ENCODE results near the gene RPH3AL.
"Not testable (repeated sequence)": the region's sequence is repeated elsewhere in the genome, so short reads cannot be mapped to it uniquely, and the experiment has no call there.

RPH3AL gene

DNA sequence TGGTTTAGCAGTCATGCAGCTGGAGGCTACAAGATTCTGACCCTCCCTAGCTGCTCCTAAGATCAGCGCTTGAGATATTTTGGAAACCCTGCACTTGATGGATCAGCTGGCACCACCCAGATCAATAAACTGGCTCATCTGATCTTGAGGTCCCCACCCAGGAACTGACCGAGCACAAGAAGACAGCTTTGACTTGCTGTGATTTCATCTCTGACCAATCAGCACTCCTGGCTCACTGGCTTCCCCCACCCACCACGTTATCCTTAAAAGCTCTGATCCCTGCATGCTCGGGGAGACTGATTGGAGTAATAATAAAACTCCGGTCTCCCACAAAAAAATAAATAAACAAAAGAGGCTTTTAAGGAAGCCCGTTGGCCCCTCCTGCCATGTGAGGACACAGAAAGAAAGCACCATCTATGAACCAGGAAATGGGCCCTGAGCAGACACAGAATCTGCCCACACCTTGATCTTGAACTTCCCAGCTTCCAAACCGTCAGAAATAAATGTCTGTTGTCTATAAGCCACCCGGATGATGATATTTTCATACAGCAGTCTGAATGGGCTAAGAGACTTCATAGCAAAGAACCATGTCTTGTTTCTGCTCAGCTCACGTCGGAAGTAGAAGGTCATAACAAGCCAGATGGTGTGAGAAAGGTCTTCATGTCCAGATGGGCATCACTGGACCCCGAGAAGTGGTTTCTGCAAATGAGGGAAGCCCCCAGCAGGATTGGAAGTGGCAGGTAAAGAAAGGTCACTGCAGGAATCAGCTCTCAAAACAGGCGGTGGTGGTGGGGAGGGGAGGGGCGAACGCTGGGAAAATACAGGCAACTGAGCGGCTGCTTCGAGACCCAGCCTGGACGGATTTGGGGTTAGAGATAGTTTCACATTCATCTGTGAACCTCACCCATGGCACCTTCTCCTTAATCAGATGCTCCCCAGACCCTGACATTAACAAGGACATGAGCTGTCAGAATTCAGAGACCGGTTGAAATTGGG lies 19.8 kb upstream of the RPH3AL start:
- TF ChIP-seq, protein P1, sequence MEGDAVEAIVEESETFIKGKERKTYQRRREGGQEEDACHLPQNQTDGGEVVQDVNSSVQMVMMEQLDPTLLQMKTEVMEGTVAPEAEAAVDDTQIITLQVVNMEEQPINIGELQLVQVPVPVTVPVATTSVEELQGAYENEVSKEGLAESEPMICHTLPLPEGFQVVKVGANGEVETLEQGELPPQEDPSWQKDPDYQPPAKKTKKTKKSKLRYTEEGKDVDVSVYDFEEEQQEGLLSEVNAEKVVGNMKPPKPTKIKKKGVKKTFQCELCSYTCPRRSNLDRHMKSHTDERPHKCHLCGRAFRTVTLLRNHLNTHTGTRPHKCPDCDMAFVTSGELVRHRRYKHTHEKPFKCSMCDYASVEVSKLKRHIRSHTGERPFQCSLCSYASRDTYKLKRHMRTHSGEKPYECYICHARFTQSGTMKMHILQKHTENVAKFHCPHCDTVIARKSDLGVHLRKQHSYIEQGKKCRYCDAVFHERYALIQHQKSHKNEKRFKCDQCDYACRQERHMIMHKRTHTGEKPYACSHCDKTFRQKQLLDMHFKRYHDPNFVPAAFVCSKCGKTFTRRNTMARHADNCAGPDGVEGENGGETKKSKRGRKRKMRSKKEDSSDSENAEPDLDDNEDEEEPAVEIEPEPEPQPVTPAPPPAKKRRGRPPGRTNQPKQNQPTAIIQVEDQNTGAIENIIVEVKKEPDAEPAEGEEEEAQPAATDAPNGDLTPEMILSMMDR (IDR thresholded peaks at IDR 0.05; ENCODE audit: low read depth, low read length) = no peak
- DNase-seq (ENCODE audit: low read depth, low spot score) = no peak
- H3K4me3 ChIP-seq (ENCODE audit: low read depth, low read length) = no peak overlapping the region
- in situ Hi-C loops (cut with HindIII; ENCODE audit: low sequenced_read_pairs) = no loop called here

DNA sequence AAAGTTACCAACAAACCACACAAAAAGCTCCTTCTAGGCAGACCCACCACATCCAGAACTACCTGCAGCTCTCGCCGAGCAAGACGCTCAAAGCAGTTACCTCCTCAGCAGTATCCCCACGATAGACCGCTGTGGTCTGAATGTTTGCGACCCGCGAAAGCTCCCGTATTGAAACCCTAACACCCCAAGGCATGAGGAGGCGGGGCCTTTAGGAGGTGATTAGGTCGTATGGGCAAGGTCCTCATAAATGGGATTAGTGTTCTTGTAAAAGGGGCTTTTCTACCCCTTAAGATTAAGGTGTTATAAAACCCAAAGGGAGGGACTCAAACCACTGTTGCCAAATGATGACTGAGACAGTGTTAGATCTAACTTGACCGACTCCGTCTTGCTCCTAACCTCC lies 19.0 kb upstream of the RPH3AL start:
- in situ Hi-C loops (cut with HindIII; ENCODE audit: low sequenced_read_pairs) = no loop called here
- no peak overlapping the region for H3K4me3 ChIP-seq (ENCODE audit: low read depth, low read length)
- DNase-seq (ENCODE audit: low read depth, low spot score) = no peak
- TF ChIP-seq, protein P1 (IDR thresholded peaks at IDR 0.05; ENCODE audit: low read depth, low read length) = no peak

- DNase-seq (ENCODE audit: low read depth, low spot score); H3K4me3 ChIP-seq (ENCODE audit: low read depth, low read length); in situ Hi-C loops (cut with HindIII; ENCODE audit: low sequenced_read_pairs): not testable (repeated sequence)
Measured at GRCh38 chr17:367656-368055, 15.0 kb upstream of the RPH3AL start.

DNA sequence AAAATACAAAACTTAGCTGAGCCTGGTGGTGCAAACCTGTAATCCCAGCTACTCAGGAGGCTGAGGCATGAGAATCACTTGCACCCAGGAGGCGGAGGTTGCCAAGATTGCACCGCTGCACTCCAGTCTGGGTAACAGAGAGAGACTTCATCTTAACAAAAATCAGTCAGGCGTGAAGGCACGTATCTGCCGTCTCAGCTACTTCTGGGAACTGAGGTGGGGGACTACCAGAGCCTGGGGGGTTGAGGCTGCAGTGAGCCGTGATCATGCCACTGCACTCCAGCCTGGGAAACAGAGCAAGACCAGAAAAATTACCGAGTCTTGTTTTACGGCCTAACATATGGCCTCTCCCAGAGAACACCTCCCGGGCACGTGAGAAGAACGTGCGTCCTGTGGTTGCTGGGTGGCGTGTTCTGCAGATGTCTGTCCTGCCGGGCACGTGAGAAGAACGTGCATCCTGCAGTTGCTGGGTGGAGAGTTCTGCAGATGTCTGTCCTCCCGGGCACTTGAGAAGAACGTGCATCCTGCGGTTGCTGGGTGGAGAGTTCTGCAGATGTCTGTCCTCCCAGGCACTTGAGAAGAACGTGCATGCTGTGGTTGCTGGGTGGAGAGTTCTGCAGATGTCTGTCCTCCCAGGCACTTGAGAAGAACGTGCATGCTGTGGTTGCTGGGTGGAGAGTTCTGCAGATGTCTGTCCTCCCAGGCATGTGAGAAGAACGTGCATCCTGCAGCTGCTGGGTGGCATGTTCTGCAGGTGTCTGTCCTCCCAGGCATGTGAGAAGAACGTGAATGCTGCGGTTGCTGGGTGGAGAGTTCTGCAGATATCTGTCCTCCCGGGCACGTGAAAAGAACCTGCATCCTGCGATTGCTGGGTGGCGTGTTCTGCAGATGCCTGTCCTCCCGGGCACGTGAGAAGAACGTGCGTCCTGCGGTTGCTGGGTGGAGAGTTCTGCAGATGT lies 14.3 kb upstream of the RPH3AL start:
- in situ Hi-C loops (cut with HindIII; ENCODE audit: low sequenced_read_pairs); DNase-seq (ENCODE audit: low read depth, low spot score); H3K4me3 ChIP-seq (ENCODE audit: low read depth, low read length): not testable (repeated sequence)

DNA sequence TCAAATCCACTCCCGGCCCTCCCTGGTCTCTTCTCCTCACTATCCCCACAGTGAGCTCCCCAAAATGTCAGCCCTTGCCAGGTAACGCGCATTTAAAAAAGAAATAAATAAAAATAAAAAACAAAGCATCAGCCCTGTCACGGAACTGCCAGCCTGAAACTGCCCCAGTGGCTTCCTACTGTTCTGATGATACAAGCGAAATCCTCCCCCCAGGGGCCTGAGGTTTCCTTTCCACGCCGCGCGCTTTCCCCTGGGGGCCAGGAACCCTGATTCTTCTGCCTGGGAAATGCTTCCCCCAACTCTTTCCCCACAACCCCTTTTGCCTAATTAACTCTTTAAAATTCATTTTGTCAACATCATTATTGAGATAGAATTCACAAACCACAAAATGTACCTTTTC lies 12.2 kb upstream of the RPH3AL start:
- in situ Hi-C loops (cut with HindIII; ENCODE audit: low sequenced_read_pairs) = no loop called here

GRCh38 chr17:364308-364707 lies 11.7 kb upstream of the RPH3AL start:
- DNase-seq (ENCODE audit: low read depth, low spot score) = no peak
- TF ChIP-seq, protein P1 (IDR thresholded peaks at IDR 0.05; ENCODE audit: low read depth, low read length) = no peak
- H3K4me3 ChIP-seq (ENCODE audit: low read depth, low read length) = no peak overlapping the region
- in situ Hi-C loops (cut with HindIII; ENCODE audit: low sequenced_read_pairs) = no loop called here

More for the DNA sequence above, 12.2 kb upstream of the RPH3AL start:
- no peak for DNase-seq (ENCODE audit: low read depth, low spot score)
- TF ChIP-seq, protein P1 (IDR thresholded peaks at IDR 0.05; ENCODE audit: low read depth, low read length) = no peak
- H3K4me3 ChIP-seq (ENCODE audit: low read depth, low read length) = no peak overlapping the region

GRCh38 chr17:362721-363120 lies 10.1 kb upstream of the RPH3AL start:
- no peak for DNase-seq (ENCODE audit: low read depth, low spot score)
- no peak overlapping the region for H3K4me3 ChIP-seq (ENCODE audit: low read depth, low read length)
- in situ Hi-C loops (cut with HindIII; ENCODE audit: low sequenced_read_pairs) = no loop called here
- TF ChIP-seq, protein P1 (IDR thresholded peaks at IDR 0.05; ENCODE audit: low read depth, low read length) = no peak

All from astrocyte of the spinal cord (primary cell).